Stimulated activated CD4-positive, alpha-beta T cell treated with anti-CD3 and anti-CD28 coated beads, Interleukin-2, amount 100 ng/mL, for 24 hours (primary cell): ENCODE results near the gene CSNK1G2.
"Not testable (repeated sequence)": the region's sequence is repeated elsewhere in the genome, so short reads cannot be mapped to it uniquely, and the experiment has no call there.

ENCODE experiments used
- DNase-seq, 2 donors: peaks; one replicate each; pipeline ENCODE4 v3.0.0-alpha.2; 2020

CSNK1G2 gene

DNA sequence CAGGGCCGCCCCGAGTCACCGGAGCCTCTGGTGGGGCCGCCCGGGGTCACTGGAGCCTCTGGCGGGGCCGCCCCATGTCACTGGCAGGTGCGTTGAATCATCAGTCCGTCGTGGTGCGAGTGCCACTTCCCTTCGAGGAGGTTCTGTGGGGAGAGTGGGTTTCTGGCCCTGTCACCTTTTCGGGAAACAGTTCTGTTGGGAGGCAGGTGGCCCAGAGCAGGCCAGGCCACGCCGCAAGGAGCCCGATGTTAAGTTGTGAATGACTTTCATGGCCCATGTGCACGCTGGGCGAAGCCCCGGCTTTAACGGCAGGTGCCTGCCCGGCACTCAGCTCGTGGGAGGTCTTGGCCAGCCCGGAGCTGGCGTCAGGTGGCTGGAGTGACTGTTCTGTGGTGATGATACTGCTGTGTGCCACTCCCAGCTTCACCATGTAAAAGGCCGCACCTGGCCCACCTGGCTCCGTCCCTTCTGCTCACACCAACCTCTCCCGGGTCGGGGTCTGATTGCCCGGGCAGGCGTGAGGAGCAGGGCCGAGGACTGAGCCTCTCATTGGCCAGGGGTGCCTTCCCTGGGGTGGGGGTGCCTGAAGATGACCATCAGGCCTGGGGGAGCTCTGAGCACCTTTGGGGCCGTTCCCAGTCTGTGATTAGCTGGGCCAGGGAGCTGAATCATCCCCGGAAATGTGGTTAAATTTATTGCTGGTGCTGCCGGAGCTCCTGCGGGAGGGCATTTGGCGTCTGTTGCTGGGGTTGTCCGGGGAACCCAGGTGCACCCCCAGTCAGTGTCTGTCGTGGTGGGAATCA, 29.2 kb downstream of the CSNK1G2 start:
- DNase-seq: no peak

GRCh38 chr19:1970806-1971502, 30.0 kb downstream of the CSNK1G2 start:
- no peak for DNase-seq

DNA sequence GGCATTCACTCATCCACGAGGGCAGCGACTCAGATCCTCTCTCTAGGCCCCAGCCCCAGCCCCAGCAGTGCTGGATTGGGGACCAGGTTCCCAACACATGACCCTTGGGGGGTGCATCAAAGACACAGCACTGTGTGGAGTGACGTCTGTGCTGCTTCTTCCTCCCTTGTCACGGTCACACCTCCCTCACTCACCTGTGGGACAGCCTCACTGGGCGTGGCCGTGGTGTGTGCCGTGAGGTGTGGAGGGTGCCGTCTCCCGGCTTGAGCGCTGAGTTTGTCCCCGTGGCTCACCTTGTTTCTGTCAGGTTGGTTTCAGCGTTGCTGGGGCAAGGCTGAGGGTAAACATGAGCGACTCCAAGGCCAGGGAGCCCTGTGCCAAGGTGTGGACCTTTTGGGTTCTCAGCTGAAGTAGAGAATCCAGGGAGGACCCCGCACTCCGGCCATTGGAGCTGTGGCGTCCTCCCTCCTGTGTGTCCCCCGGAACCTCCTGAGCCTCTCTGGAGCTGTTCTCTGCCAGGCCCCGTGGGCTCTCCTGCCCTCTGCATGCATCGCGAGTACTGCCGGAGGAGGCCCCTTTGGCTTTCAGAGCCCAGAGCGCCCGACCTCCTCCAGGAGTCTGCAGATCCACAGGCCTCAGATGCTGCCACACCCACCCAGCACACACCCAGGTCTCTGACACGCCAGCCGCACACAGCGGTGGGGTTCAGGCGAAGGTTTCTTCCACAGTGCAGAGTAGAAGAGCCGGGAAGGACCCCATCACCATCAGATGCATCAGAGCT, 33.6 kb downstream of the CSNK1G2 start:
- DNase-seq: no peak

DNA sequence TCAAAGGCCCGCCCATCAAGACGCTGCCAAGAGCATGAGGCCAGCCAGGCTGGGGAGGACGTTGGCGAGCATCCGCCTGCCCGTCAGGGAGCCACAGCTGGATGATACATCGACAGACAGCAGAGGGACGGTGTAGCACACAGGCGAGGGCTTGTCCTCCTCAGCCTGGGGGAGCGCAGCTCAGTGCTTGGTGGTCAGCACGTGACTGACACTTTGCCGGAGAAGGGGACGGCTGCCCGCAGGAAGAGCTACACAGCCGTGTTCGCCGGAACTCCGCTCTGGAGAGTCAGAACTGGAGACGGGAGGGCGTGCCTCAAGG, 34.1 kb downstream of the CSNK1G2 start:
- no peak for DNase-seq

GRCh38 chr19:1977120-1977519, 36.1 kb downstream of the CSNK1G2 start:
- no peak for DNase-seq

DNA sequence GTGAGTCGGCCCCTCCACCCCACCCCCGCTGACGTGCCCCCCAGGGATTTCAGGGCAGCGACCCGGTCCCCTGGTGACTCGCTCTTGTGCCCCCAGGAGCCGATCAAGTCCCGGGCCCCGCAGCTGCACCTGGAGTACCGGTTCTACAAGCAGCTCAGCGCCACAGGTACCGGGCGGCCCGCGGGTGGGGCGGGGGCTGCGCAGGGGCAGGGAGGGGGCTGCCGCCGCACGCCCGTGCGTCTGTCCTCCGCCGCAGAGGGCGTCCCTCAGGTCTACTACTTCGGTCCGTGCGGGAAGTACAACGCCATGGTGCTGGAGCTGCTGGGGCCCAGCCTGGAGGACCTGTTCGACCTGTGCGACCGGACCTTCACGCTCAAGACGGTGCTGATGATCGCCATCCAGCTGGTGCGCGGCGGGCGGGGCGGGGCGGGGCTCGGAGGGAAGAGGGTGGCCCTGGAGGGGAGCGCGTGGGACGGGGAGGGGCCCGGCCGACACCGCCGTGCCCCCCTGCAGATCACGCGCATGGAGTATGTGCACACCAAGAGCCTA, 37.4 kb downstream of the CSNK1G2 start:
- no peak for DNase-seq

DNA sequence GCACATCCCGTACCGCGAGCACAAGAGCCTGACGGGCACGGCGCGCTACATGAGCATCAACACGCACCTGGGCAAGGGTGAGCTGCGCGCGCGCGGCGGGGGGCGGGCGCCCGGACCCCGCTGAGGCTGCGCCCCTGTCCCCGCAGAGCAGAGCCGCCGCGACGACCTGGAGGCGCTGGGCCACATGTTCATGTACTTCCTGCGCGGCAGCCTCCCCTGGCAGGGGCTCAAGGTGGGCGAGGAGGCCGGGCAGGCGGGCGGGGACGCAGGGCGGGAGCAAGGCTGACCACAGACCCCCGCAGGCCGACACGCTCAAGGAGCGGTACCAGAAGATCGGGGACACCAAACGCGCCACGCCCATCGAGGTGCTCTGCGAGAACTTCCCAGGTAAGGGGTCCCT, 38.0 kb downstream of the CSNK1G2 start:
- no peak for DNase-seq

GRCh38 chr19:1979642-1980041, 38.7 kb downstream of the CSNK1G2 start:
- DNase-seq: no peak

- no peak for DNase-seq
Observed at GRCh38 chr19:1980091-1980808, 39.3 kb downstream of the CSNK1G2 start.

- DNase-seq: no peak
Observed at GRCh38 chr19:1980809-1981181, 39.8 kb downstream of the CSNK1G2 start.

DNA sequence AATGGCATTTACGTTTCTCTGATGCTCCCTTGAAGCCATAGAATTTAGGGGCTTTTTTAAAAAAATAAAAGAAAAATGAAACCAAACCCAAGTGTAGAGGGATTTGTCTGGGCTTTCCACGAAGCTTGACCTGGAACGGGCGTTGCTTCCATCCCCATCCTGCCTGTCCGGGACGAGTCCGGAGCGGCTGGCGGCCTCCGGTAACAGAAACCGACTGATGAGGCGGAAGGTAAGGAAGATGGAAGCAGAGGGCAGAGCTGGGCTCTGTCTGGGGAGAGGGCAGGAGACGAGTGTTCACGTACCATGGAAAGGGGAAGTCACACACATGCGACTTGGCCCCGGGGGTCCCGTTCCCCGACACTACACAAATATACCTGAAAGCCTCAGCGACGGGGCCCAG, 40.3 kb downstream of the CSNK1G2 start:
- no peak for DNase-seq

- no peak for DNase-seq
Observed at GRCh38 chr19:1984357-1984756, 43.4 kb downstream of the CSNK1G2 start.

DNA sequence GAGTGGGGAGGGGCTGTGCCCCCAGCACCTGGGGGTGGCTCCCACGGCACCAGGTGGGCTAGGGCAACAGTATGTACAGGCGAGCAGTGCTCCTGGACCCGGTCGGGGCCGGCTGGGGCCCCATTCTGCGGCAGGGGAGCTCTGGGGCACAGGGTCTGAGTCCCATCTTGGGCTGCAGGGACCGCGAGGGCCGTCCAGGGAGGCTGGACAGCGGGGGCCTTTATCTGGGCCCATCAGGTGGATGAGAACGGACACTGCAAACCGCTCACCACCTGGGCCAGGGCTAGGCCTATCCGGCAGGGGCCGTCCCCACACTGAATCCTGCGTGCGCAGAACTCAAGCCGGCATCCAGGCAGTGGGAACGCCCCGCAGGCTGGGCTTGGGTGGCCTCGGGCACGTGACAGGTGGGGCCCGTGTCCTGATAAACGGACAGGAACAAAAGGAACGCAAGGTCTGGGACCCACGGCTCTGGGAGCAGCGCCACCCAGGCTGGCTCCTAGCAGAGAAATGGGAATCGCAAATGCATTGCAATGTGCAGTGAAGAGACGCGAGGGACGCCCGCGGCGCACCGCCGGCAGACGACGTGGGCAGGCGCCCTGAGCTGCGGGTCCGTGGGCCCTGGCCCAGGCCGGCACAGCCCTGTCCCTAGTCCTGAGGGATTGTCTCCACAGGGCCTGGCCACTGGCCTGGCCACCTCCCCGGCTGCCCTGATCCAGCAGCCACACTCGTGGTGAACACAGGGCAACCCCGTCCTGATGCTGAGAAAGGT, 44.8 kb downstream of the CSNK1G2 start:
- no peak for DNase-seq

DNA sequence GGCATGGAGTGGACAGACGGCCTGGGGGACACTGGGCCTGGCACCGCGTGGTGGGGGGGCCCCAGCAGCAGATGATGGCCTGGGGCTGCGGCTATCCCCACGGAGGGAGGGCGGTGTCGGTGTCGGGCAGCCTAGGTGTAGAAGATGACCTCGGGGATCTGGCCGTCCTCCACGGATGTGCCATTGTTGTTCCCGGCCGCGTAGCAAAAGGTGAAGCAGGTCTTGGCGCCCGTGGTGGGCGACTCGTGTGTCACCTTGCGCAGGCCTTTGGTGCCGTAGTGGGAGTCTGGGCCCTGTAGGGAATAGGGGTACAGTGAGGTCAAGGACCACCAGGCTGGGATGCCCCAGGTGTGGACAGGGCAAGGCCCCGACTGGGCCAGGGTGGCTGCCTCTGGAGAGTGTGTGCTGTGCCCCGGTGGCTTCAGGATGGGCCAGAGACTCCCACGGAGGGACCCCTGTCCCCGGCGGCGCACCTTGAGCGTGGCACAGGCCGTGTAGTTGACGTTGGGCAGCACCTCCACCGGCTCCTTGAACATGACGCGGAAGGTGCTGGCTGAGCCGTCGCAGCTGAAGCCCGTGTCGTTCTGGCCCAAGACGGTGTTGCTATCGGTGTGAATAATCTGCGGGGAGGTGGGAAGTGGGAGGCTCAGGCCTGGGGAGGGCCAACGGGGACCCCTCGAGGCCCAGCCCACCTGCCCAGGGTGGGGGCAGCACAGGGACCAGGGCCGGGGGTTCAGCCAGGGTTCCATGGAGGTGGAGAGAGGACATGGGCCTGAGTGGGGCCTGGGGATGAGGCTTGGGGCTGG, 45.6 kb downstream of the CSNK1G2 start:
- no peak for DNase-seq

DNA sequence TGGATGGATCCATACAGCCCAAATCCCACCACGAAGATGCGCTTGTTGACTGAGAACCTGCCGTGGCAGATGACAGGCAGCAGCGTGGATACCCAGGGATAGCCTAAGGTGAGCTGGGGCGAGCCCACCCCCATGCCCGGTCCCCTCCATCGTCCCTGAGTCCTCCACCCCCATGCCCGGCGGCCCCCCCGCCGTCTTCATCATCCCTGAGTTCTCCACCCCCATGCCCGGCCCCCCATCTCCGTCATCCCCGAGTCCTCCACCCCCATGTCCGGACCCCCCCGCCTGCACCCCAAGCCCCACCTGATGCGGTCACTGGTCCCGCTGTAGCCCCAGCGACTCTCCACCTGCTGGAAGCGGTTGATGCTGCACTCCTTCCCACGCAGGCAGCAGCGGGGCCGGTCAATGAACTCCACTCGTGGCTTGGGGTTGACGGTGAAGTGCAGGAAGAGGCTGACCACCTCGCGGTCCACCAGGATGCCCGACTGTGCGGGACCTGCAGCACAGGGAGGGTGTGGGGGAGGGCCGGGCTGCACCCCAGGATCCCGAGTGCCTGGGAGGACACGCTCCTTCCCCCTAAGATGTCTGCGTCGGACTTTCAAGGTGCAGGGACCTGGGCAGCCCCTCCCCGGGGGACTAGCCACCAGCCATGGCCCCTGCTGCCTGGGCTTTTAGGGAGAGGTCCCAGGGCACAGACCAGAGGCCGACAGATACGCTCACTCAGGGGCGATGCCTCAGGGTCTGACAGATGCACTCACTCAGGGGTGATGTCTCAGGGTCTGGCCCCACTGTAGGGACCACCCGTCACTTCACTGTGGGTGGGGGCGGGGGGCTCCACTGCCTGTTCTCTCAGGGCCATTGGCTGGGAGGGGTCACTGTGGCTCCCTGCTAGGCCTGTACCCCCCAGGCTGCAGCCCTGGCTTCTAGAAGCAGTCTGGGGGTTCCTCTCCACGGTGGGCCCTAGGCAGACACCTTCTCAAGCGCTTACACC, 46.5 kb downstream of the CSNK1G2 start:
- no peak for DNase-seq

DNA sequence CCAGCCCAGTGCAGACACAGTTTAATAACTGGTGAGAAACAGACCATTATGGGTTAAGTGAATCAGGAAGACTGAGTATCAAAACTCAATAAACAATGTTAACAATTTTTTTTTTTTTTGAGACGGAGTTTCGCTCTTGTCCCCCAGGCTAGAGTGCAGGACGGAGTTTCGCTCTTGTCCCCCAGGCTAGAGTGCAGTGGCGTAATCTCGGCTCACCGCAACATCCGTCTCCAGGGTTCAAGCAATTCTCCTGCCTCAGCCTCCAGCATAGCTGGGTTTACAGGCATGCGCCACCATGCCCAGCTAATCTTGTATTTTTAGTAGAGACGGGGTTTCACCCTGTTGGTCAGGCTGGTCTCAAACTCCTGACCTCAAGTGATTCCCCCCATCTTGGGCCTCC, 47.5 kb downstream of the CSNK1G2 start:
- DNase-seq: not testable (repeated sequence)

- no peak for DNase-seq
Observed at GRCh38 chr19:1989513-1990229, 48.7 kb downstream of the CSNK1G2 start.

DNA sequence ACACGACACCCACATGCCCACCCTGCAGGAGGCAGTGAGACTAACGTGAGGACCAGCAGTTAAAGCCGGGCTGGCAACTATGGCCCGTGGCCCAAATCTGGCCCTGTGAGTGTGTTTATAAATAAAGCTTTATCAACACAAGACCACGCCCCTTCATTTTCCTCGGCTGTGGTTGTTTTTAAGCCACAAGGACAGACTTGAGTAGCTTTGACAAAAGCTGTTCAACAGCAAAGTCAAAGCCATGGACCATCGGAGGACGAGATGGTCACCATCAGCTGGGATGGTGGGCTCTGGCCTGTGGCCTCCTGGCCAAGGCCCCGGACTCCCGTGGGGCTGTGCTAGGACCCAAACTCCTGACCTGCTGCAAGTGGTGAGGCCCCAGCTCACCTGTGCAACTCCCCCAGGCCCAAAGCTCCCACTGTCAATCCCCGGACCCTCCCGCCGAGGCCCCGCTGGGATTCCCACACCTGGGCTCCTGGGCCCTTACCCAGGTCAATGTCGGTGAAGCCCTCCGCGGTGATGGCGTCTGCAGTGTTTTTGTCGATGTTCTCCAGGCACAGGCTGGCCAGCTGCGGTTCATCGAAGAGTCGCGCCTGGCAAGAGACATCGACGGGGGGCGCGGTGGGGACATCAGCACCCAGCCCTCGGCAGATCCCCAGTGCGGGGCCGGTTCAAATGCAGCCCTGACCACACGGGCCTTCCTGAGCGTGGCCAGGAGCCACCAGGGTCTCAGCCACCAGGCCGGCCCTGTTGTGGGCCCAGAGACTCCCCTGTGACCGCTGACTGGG, 49.5 kb downstream of the CSNK1G2 start:
- no peak for DNase-seq
